Transverse colon (tissue), 4 donors: Measurements from ENCODE around the gene PCDHA5. TPM values are rescaled to one million over a fixed set of nuclear protein-coding genes. Genes with fewer than 3 reads are reported as not detected.
"Not testable (repeated sequence)": the region's sequence is repeated elsewhere in the genome, so short reads cannot be mapped to it uniquely, and the experiment has no call there.

Experiments
- DNase-seq: peaks from one replicate; pipeline ENCODE4 v3.0.0-alpha.2; 2019
- H3K27ac ChIP-seq, 4 donors: fragments of 200-600 bp; sonication (generic); 2 replicates each; pipeline ENCODE4 v1.5.1; 2016 to 2018; ENCODE audit warnings: inconsistent platforms in 4 of 4
- H3K27me3 ChIP-seq: fragments of 200-600 bp; sonication (generic); 2 replicates; pipeline ENCODE4 v1.5.1; 2017; ENCODE audit warnings: inconsistent platforms
- H3K36me3 ChIP-seq, 4 donors: fragments of 200-600 bp; sonication (generic); 2 replicates each; pipeline ENCODE4 v1.5.1; 2017 to 2019; ENCODE audit warnings: inconsistent platforms in 4 of 4
- H3K4me1 ChIP-seq, 4 donors: fragments of 200-600 bp; sonication (generic); 2 replicates each; pipeline ENCODE4 v1.5.1; 2017 to 2020; ENCODE audit warnings: inconsistent platforms in 4 of 4
- H3K4me3 ChIP-seq, 4 donors: fragments of 200-600 bp; sonication (generic); 1 replicate in 1 of 4; 2 replicates in 3 of 4; pipeline versions ENCODE4 v1.5.1 to v1.6.1; 2017 to 2019; ENCODE audit warnings: inconsistent platforms in 4 of 4
- H3K9me3 ChIP-seq, 2 donors: fragments of 200-600 bp; sonication (generic); 2 replicates each; pipeline ENCODE4 v1.5.1; 2017 to 2019; ENCODE audit warnings: inconsistent platforms in 2 of 2
- CTCF ChIP-seq, 5 experiments: fragments of 200-600 bp in 3 of 5; fragments of 450-650 bp in 2 of 5; sonication (generic) in 3 of 5; IDR thresholded peaks; 1 replicate in 2 of 5; 2 replicates in 3 of 5; pipeline ENCODE4 v1.5.1; 2016 to 2017; ENCODE audit warnings: antibody characterized with exemption in 5 of 5, inconsistent platforms in 3 of 5, mild to moderate bottlenecking in 2 of 5, moderate library complexity in 1 of 5
- EP300 ChIP-seq: sonication (generic); formaldehyde crosslinking; IDR thresholded peaks from one replicate; pipeline ENCODE4 v1.6.1; 2017; ENCODE audit warnings: antibody characterized with exemption, low read depth
- POLR2A ChIP-seq: fragments of 450-650 bp; IDR thresholded peaks from one replicate; pipeline ENCODE4 v1.6.1; 2016; ENCODE audit warnings: antibody characterized with exemption, mild to moderate bottlenecking, moderate library complexity
- POLR2AphosphoS5 ChIP-seq, 3 donors: sonication (generic); formaldehyde crosslinking; IDR thresholded peaks; one replicate each; pipeline ENCODE4 v1.6.1; 2016; ENCODE audit warnings: antibody characterized with exemption in 3 of 3
- WGBS, 2 donors: methylation state at CpG; one replicate each; pipeline ENCODE4 v1.1.5; 2018; ENCODE audit warnings: low coverage in 1 of 2; 5-methylcytosine and 5-hydroxymethylcytosine counted together
- in situ Hi-C, 4 donors: fragments of 200-750 bp; cut with MboI; loops; one replicate each; pipeline versions ENCODE4 v1.15.0 to v1.15.1; 2017; ENCODE audit warnings: low sequenced_read_pairs in 3 of 4, low pct_ligation_motif_present in 1 of 4, low pct_unique_long_range_greater_than_20kb in 1 of 4
- intact Hi-C: fragments of 100-400 bp; cut with DNase I; formaldehyde crosslinking; loops from one replicate; pipeline ENCODE4 v1.15.1; 2023; ENCODE audit warnings: low total_unique reads
- total RNA-seq, 4 donors: library from RNA; depleted of rRNA; stranded (reverse); fragments of >200 nt; gene quantifications; one replicate each; pipeline ENCODE4 v1.1.0, GENCODE V29; 2016

Gene PCDHA5
- total RNA-seq, 4 donors from 2014 or later: 0.79 to 0.96 TPM; not detected in 2

DNA sequence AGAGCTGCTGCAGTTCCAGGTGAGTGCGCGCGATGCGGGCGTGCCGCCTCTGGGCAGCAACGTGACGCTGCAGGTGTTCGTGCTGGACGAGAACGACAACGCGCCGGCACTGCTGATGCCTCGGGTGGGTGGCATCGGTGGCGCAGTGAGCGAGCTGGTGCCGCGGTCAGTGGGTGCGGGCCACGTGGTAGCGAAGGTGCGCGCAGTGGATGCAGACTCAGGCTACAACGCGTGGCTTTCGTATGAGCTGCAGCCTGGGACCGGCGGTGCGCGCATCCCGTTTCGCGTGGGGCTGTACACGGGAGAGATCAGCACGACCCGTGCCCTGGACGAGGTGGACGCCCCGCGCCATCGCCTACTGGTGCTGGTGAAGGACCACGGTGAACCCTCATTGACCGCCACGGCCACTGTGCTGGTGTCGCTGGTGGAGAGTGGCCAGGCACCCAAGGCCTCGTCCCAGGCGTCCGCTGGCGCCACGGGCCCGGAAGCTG lies 18.6 kb upstream of the PCDHA5 start:
- 84% methylated on average over 45 of the region's 53 CpGs; no CpG with 5 or more reads in 1 of the 2 donors for WGBS, 2 donors
- in situ Hi-C loops: no loop called here

GRCh38 chr5:140806834-140807775 lies 14.3 kb upstream of the PCDHA5 start, which contains the start of gene PCDHA4:
Gene PCDHA4 (plus strand): TSS chr5:140807068.
- in situ Hi-C loops (no loop called here), intact Hi-C loops (no loop called here)
- peak within 1 kb of the TSS in 2 of 4 donors; percentile 29 to 61 for H3K27ac ChIP-seq
- peaks cover 5 to 32% of the 10 kb centered on the region in 2 donors for H3K9me3 ChIP-seq
- H3K4me1 ChIP-seq: no peaks in the 10 kb centered on the region
- peaks cover 1% of the 10 kb centered on the region for H3K27me3 ChIP-seq
- peak; percentile 26 for DNase-seq
- 36 to 53% methylated on average over 5 to 47 of the region's 47 CpGs for WGBS, 2 donors
- TF ChIP-seq CTCF (IDR thresholded peaks at IDR 0.05): peak in 4 of 5 experiments; percentile 9 to 30 (median 18)
- no peak for TF ChIP-seq POLR2A
- TF ChIP-seq EP300: no peak
- H3K4me3 ChIP-seq: peak within 1 kb of the TSS in 3 of 4 donors; percentile 16 to 32 (median 30)
- no peaks in the 10 kb centered on the region for H3K36me3 ChIP-seq

More for the DNA sequence above, 18.6 kb upstream of the PCDHA5 start:
- Histone ChIP-seq H3K9me3 (peaks cover 5 to 31% of the 10 kb centered on the region in 2 donors), H3K4me3 (no peak overlapping the region), H3K27me3 (peaks cover 4% of the 10 kb centered on the region), H3K27ac (no peak overlapping the region), H3K4me1 (no peaks in the 10 kb centered on the region), H3K36me3 (no peaks in the 10 kb centered on the region)
- DNase-seq: no peak
- intact Hi-C loops: no loop called here
- TF ChIP-seq EP300 (no peak), CTCF (IDR thresholded peaks at IDR 0.05) (no peak), POLR2AphosphoS5 (IDR thresholded peaks at IDR 0.05) (no peak), POLR2A (no peak)

GRCh38 chr5:140808241-140808888 lies 13.0 kb upstream of the PCDHA5 start:
- H3K4me3 ChIP-seq, H3K27me3 ChIP-seq, in situ Hi-C loops, H3K4me1 ChIP-seq, H3K27ac ChIP-seq, H3K36me3 ChIP-seq, intact Hi-C loops, DNase-seq: not testable (repeated sequence)
- peaks cover 5 to 23% of the 10 kb centered on the region in 2 donors for H3K9me3 ChIP-seq
- 80 to 87% methylated on average over 8 to 62 of the region's 62 CpGs for WGBS, 2 donors

GRCh38 chr5:140808889-140809291 lies 12.5 kb upstream of the PCDHA5 start:
- no peaks in the 10 kb centered on the region for H3K36me3 ChIP-seq
- TF ChIP-seq CTCF (IDR thresholded peaks at IDR 0.05): no peak
- TF ChIP-seq POLR2AphosphoS5 (IDR thresholded peaks at IDR 0.05): no peak
- TF ChIP-seq EP300: no peak
- no peak for TF ChIP-seq POLR2A
- H3K27ac ChIP-seq: no peak overlapping the region
- DNase-seq: no peak
- H3K4me3 ChIP-seq: no peak overlapping the region
- H3K4me1 ChIP-seq: no peaks in the 10 kb centered on the region
- intact Hi-C loops (no loop called here), in situ Hi-C loops (no loop called here)
- H3K9me3 ChIP-seq: peaks cover 5 to 22% of the 10 kb centered on the region in 2 donors
- 89% methylated on average over 43 of the region's 43 CpGs; no CpG with 5 or more reads in 1 of the 2 donors for WGBS, 2 donors
- H3K27me3 ChIP-seq: no peaks in the 10 kb centered on the region
